ENCODE results near the gene TMEM240.

- TF ChIP-seq CTCF (conservative IDR thresholded peaks at IDR 0.05; ENCODE audit: low read depth, low read length) (no peak), EZH2 (IDR thresholded peaks at IDR 0.05; ENCODE audit: low read length, unreplicated experiment) (no peak), EZH2phosphoT487 (IDR thresholded peaks at IDR 0.05; ENCODE audit: borderline replicate concordance, low read length) (no peak)
These were observed 9.7 kb upstream of the TMEM240 start for GRCh38 chr1:1550087-1550486.

All from PC-3 (cell line).